Bone marrow (tissue), 2 donors: Measurements from ENCODE around the gene NMRAL1.

Experiments used
- DNase-seq, 2 donors: peaks; one replicate each; lab custom pipeline; 2025; lab: John Stamatoyannopoulos, UW

The NMRAL1 gene

GRCh38 chr16:4426021-4426684 lies 48.3 kb downstream of the NMRAL1 start:
- DNase-seq, result no peak

- peak; percentile 92 to 94 for DNase-seq
These were observed 48.9 kb downstream of the NMRAL1 start, which contains the start of gene DNAJA3 for GRCh38 chr16:4425378-4426020. TSS of gene DNAJA3 (plus strand) at chr16:4425868. CDS start at chr16:4425882, 14 bp downstream.

- DNase-seq, result no peak
These were observed 53.8 kb downstream of the NMRAL1 start for GRCh38 chr16:4420505-4421105.

GRCh38 chr16:4419402-4419959 lies 54.9 kb downstream of the NMRAL1 start:
- no peak for DNase-seq

GRCh38 chr16:4416200-4417032 lies 58.0 kb downstream of the NMRAL1 start, which contains the start of gene CORO7:
TSS of gene CORO7 (minus strand) at chr16:4416596. CDS start at chr16:4416518, 78 bp downstream.
- DNase-seq, result peak; percentile 80 to 85

- DNase-seq, result peak; percentile 44 to 50
These were observed 58.8 kb downstream of the NMRAL1 start for GRCh38 chr16:4415538-4416199.

- no peak for DNase-seq
These were observed 60.1 kb downstream of the NMRAL1 start for GRCh38 chr16:4414187-4414917.

GRCh38 chr16:4412854-4413253 lies 61.6 kb downstream of the NMRAL1 start:
- DNase-seq, result no peak

GRCh38 chr16:4412159-4412558 lies 62.3 kb downstream of the NMRAL1 start:
- no peak for DNase-seq
